ENCODE results near the gene SCARB1.

The SCARB1 gene

DNA sequence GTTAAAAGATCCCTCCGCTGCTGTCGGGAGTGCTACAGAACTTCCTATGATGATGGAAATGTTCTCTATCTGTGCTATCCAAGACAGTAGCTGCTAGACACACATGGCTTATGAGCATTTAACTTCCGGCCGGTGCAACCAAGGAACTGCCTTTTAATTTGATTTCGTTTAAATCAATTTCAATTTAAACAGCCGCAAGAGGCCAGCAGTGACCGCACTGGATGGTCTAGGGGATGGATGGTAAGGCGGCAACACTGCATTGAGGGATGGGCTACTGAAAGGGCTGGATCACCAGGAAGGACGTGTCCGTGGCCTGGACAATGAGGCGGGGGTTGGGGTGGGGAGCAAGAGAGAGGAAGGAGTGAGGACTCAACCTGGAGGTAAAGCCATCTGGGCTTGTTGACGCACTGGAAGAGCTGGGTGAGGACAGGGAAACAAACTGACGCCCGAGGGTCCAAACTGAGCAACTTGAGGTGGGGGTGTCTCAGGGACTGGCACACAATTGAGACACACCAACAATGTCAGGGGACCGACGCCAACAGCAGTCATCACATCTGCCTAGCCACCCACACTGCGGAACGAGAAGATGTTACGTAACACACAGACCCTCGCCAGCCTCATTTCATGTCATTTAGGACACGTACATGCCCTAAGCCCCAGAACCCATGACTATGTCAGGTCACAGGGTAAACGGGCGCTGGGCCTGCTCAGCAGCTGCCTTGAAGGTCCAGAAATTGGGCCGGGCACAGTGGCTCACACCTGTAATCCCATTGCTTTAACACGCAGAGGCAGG, 57.6 kb downstream of the SCARB1 start:
- Mint-ChIP-seq H3K4me1 (ENCODE audit: low read depth) (peaks cover 12% of the 10 kb centered on the region), H3K27me3 (no peaks in the 10 kb centered on the region), H3K27ac (no peak overlapping the region), H3K36me3 (ENCODE audit: low read depth) (peaks cover 100% of the 10 kb centered on the region), H3K9me3 (no peaks in the 10 kb centered on the region), H3K4me3 (no peak overlapping the region)
- intact Hi-C loops (cut with micrococcal nuclease), result no loop called here

DNA sequence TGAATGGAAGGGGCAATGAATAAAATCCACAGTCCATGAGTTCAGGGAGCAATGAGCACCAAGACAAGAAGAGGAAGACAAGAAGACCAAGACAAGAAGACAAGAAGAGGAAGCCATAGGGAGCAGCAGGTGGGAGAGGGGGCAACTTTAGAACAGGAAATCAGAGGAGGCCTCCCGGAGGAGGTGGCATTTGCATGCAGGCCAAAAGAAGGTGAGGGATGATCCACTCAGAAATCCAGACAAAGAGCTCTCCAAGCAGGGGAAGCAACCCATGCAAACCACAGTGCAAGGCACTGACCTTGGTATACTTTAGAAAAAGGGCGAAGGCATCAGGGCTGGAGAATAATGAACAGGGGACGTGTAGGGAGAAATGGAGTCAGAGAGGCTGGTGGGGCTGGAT, 58.6 kb downstream of the SCARB1 start:
- H3K27ac Mint-ChIP-seq, result peak overlapping the region; percentile 3
- peaks cover 100% of the 10 kb centered on the region for H3K36me3 Mint-ChIP-seq (ENCODE audit: low read depth)
- intact Hi-C loops (cut with micrococcal nuclease), result no loop called here
- no peaks in the 10 kb centered on the region for H3K27me3 Mint-ChIP-seq
- peaks cover 16% of the 10 kb centered on the region for H3K4me1 Mint-ChIP-seq (ENCODE audit: low read depth)
- no peak overlapping the region for H3K4me3 Mint-ChIP-seq
- H3K9me3 Mint-ChIP-seq, result no peaks in the 10 kb centered on the region

DNA sequence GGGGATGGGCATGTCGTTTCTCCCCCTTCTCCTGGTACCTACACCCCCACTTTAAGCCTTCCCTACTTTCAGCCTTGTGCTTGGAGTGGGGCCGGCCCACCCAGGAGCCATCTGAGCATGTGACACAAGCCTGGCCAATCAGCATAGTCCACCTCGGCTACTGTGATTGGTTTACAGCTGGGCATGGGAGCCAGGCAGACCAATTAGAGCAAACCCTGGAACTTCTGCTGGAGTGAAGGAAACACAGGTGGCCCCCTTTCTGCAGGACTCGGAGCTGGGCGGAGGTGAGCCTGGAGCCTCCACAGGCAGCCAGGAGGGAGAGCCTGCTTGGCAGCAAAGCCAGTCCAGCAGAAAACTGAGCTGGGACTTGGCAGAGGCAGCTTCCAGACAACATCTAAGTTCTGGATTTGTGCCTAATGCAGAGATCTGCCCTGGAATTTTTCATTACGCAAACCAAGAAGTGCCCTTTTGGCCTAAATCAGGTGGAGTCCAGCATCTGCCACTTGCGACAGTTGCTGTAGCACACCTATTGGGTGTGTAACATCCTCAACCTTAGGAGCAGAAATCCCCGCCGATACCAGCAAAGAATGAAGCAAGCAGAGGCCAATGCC, 59.5 kb downstream of the SCARB1 start:
- H3K36me3 Mint-ChIP-seq (ENCODE audit: low read depth), result peaks cover 100% of the 10 kb centered on the region
- peaks cover 16% of the 10 kb centered on the region for H3K4me1 Mint-ChIP-seq (ENCODE audit: low read depth)
- H3K27ac Mint-ChIP-seq, result no peak overlapping the region
- no peak overlapping the region for H3K4me3 Mint-ChIP-seq
- H3K9me3 Mint-ChIP-seq, result no peaks in the 10 kb centered on the region
- no peaks in the 10 kb centered on the region for H3K27me3 Mint-ChIP-seq
- intact Hi-C loops (cut with micrococcal nuclease), result no loop called here

DNA sequence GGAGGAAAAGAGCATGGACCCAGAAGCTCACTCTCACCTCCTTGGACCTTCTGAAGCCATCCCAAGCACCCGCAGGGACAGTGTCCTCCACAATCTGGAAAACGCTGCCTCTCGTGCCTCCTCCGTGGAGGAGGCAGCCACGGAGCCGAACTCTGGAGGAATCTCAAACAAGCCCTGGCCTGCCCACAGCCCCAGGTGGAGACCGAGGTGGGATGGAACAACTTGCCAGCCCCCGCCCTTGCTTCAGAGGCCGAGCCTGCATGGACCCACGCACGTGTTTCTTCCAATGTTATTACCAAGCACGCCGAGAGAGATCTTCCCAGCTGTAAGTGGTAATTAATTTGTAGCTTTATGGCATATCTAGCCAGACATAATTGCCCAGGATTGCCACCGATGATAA, 61.3 kb downstream of the SCARB1 start:
- no peak overlapping the region for H3K27ac Mint-ChIP-seq
- H3K4me1 Mint-ChIP-seq (ENCODE audit: low read depth), result peaks cover 24% of the 10 kb centered on the region
- H3K9me3 Mint-ChIP-seq, result no peaks in the 10 kb centered on the region
- H3K27me3 Mint-ChIP-seq, result no peaks in the 10 kb centered on the region
- H3K36me3 Mint-ChIP-seq (ENCODE audit: low read depth), result peaks cover 100% of the 10 kb centered on the region
- intact Hi-C loops (cut with micrococcal nuclease), result no loop called here
- H3K4me3 Mint-ChIP-seq, result no peak overlapping the region

DNA sequence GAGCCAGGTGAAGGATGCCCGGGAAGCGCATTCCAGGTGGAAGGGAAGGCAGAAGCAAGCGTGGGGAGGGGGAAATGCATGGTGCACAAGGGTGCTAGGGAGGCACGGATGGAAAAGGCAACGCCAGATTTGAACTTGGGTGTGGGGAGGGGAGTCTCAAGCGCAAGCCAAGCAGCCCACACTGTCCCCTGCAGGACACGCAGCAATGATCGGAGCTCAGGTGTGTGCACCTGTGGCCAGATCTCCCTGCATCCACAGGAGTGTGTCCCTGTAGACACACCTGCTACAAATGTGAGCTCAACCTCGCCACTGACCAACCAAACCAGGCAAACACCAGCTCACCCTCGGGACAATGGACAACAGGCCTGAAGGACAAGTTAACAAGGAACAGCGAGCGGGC, 63.2 kb downstream of the SCARB1 start:
- H3K27ac Mint-ChIP-seq, result no peak overlapping the region
- peaks cover 100% of the 10 kb centered on the region for H3K36me3 Mint-ChIP-seq (ENCODE audit: low read depth)
- no peak overlapping the region for H3K4me3 Mint-ChIP-seq
- no peaks in the 10 kb centered on the region for H3K9me3 Mint-ChIP-seq
- intact Hi-C loops (cut with micrococcal nuclease), result no loop called here
- no peaks in the 10 kb centered on the region for H3K27me3 Mint-ChIP-seq
- H3K4me1 Mint-ChIP-seq (ENCODE audit: low read depth), result peaks cover 34% of the 10 kb centered on the region

DNA sequence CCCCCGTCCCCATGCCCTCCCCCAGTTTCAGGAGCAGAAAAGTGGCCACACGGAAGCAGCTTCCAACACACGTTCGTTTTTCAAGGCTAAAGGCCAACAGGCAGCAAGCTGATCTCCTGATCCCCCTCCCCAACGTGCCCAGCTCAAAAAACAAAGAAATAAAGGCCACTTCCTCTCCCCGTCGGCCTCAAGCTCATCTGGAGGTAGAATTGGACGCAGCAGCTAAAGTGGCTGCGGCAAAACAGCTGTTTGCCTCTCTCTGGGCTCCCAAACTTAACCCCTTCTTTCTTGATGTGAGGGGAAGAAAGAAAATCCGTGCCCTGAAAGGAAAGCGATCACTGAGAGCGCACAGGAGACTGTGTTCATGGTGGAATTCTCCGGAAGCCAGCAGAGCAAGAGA, 66.3 kb downstream of the SCARB1 start:
- no peaks in the 10 kb centered on the region for H3K27me3 Mint-ChIP-seq
- peaks cover 100% of the 10 kb centered on the region for H3K36me3 Mint-ChIP-seq (ENCODE audit: low read depth)
- H3K4me1 Mint-ChIP-seq (ENCODE audit: low read depth), result peaks cover 23% of the 10 kb centered on the region
- no peak overlapping the region for H3K4me3 Mint-ChIP-seq
- no peaks in the 10 kb centered on the region for H3K9me3 Mint-ChIP-seq
- peak overlapping the region; percentile 73 for H3K27ac Mint-ChIP-seq
- intact Hi-C loops (cut with micrococcal nuclease), result no loop called here

DNA sequence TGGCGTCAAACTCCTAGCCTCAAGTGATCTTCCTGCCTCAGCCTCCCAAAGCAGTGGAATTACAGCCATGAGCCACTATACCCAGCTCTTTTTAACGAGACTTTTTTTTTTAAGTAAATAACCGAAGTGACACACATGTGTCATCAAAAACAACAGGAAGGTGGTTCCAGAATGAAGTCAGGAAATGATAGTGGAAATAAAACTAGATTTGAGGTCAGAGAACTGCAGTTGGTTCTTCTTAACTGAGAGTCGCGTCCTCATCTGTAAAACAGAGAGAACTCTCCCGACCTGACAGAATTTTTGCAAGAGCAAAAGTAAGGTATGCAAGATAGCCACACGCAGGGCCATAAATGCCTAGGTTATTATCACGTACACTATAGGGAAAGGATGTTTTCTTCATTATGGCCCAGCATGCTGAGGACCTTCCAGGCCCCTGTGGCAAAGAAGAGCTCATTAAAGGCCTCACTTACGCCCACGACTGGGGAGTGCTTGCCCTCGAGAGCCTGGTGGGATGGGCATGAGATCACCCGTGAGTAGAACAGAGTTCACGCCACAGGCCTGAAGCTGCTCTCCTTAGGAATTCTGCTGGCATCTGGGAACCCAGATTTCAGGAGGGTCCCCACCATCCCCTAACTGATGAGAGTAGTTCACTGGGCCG, 67.2 kb downstream of the SCARB1 start:
- H3K4me3 Mint-ChIP-seq, result no peak overlapping the region
- no peaks in the 10 kb centered on the region for H3K9me3 Mint-ChIP-seq
- H3K36me3 Mint-ChIP-seq (ENCODE audit: low read depth), result peaks cover 100% of the 10 kb centered on the region
- H3K4me1 Mint-ChIP-seq (ENCODE audit: low read depth), result peaks cover 23% of the 10 kb centered on the region
- intact Hi-C loops (cut with micrococcal nuclease), result no loop called here
- no peaks in the 10 kb centered on the region for H3K27me3 Mint-ChIP-seq
- H3K27ac Mint-ChIP-seq, result peak overlapping the region; percentile 73

DNA sequence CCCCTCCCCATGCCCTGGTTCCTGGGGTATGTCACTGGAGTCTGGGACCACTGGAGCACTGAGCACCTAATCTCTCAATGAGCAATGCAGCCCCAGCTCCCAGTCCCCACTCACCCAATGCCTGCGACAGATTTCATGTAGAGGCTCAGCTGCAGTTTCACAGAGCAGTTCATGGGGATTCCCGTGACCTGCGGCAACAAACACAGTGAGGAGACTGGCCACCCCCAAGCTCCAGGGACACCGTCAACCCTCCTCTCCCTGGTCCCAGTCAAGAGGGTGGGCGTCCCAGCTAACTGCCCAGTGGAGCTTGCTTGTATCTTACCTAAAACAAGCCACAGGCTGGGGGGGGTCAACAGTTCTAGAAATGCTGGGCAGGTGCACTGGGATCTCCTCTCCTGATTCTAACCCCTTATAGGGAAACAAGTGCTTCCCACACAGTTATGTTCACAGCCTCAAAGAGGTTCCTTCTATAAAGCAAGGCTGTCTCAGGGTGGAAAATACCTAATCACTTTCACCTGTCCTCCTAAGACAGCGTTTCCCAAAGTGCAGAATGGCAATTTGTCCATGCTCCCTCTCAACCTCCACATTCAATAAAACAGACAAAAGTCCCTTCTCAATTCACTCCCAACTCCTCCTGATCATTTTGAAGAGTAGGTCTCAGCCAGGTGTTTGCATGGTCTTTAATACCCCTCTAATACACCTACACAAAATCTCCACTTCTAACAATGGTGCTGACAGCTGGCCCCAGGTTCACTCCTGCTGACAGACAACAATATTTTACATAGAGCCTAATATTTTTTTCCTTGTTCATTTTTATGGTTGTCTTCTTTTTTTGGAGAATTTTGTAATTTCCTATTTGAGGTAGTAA, 68.3 kb downstream of the SCARB1 start:
- H3K27me3 Mint-ChIP-seq, result no peaks in the 10 kb centered on the region

DNA sequence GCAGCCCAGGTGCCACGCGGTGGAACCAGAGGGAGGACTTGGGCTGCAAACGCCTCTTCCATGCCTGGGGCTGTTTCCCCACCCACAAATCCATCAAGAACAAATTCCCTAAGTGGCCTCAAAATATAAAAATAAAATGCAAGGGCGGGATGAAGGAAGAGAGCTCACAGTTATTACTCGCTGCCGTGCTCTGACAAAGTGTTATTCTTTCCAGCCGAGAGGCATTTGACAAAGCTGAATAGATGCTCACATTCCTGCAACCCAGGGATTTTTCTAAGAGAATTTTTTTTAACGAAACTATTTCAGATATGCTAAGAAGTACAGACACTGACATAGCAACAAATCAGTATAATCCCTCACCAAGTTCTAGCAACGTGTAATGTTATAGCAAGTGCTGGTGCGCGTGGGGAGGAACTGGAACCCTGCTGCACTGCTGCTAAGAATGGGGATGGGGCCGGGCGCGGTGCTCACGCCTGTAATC, 70.7 kb downstream of the SCARB1 start:
- H3K27me3 Mint-ChIP-seq, result no peaks in the 10 kb centered on the region
- H3K36me3 Mint-ChIP-seq (ENCODE audit: low read depth), result peaks cover 100% of the 10 kb centered on the region
- no peak overlapping the region for H3K4me3 Mint-ChIP-seq

More for the DNA sequence above, 68.3 kb downstream of the SCARB1 start:
- Mint-ChIP-seq H3K4me3 (no peak overlapping the region), H3K4me1 (ENCODE audit: low read depth) (peaks cover 20% of the 10 kb centered on the region), H3K9me3 (no peaks in the 10 kb centered on the region), H3K36me3 (ENCODE audit: low read depth) (peaks cover 100% of the 10 kb centered on the region), H3K27ac (no peak overlapping the region)
- intact Hi-C loops (cut with micrococcal nuclease), result no loop called here

DNA sequence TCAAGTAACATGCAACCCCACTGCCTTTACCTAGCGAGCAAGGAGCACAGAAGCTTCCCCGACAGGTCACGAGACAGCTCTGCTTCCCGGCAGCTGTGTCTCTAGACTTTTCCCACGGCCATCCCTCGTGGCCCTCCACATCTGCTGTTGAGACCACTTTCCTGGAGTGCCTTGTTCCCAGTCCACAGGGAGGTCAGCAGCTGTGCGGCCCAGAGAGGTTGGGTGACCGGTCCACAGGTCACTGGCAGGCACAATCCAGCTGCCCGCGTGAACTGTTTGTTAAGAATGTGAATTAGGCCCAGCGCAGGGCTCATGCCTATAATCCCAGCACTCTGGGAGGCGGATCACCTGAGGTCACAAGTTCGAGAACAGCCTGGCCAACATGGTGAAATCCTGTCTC, 71.5 kb downstream of the SCARB1 start:
- Mint-ChIP-seq H3K27ac (no peak overlapping the region), H3K9me3 (no peaks in the 10 kb centered on the region), H3K4me3 (no peak overlapping the region), H3K27me3 (no peaks in the 10 kb centered on the region), H3K36me3 (ENCODE audit: low read depth) (peaks cover 99% of the 10 kb centered on the region), H3K4me1 (ENCODE audit: low read depth) (peaks cover 13% of the 10 kb centered on the region)
- intact Hi-C loops (cut with micrococcal nuclease), result no loop called here

More for the DNA sequence above, 70.7 kb downstream of the SCARB1 start:
- H3K4me1 Mint-ChIP-seq (ENCODE audit: low read depth), result peaks cover 17% of the 10 kb centered on the region
- no peaks in the 10 kb centered on the region for H3K9me3 Mint-ChIP-seq
- no peak overlapping the region for H3K27ac Mint-ChIP-seq
- intact Hi-C loops (cut with micrococcal nuclease), result no loop called here

DNA sequence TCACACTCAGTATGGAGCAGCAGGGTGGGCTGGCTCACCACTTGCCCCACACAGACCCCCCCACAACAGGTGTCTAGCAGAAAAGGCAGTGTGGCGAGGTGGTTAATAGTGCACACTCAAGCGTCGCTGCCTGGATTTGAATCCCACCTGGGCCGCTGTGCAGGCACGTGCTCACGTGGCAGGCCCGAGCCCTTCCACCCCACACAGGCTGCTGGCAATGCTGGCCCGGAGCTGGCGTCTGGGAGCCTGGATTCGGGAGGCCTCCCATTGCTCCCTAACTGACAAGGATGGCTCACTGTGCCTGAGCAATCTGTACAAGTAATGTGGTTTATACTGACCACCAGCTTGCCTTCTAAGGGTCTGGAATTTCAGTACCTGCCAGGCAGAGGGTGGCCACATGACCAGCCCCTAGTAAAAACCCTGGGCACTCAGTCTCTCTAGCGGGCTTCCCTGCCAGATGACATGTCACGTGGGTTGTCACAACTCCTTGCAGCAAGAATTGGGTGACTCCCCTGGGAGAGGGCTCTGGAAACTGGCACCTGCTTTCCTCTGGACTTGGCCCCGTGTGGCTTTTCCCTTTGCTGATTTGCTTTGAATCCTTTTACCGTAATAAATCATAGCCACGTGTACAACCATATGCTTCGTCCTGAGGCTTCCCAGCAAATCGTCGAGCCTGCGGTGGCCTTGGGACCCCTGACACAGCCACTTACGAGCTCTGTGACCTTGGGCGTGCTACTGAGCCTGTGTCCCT, 72.8 kb downstream of the SCARB1 start:
- Mint-ChIP-seq H3K27me3 (no peaks in the 10 kb centered on the region), H3K4me1 (ENCODE audit: low read depth) (peaks cover 6% of the 10 kb centered on the region), H3K36me3 (ENCODE audit: low read depth) (peaks cover 99% of the 10 kb centered on the region), H3K4me3 (no peak overlapping the region), H3K27ac (no peak overlapping the region), H3K9me3 (no peaks in the 10 kb centered on the region)
- intact Hi-C loops (cut with micrococcal nuclease), result no loop called here

DNA sequence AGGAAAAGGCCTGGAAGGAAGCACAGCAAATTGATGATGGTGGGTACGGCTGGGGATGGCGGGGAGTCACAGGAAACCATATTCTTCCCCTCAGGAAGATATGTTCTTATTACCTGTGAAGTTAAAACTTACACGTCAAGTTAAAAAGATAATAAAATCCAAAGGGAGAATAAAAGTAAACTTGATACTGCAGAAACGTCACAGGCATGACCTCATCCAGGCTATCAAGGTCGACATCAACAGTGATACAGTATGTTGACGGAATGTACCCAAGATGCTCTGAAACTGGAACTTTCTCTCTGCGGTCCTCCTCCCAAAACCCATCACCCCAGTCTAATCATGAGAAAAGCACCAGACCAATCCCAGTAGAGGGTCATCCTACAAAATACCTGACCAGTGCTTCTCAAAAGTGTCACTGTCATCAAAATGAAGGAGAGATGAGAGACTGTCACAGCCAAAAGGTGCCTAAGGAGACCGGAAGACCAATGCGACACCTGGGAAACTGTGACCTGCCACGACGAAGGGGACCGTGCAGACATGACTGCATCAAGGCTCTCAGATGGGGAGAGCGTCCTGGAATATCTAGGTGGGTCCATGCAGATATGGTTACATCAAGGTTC, 74.6 kb downstream of the SCARB1 start:
- H3K9me3 Mint-ChIP-seq, result no peaks in the 10 kb centered on the region

More for the DNA sequence above, 74.6 kb downstream of the SCARB1 start:
- Mint-ChIP-seq H3K36me3 (ENCODE audit: low read depth) (peaks cover 99% of the 10 kb centered on the region), H3K4me1 (ENCODE audit: low read depth) (peaks cover 6% of the 10 kb centered on the region), H3K27me3 (no peaks in the 10 kb centered on the region), H3K4me3 (no peak overlapping the region), H3K27ac (no peak overlapping the region)
- intact Hi-C loops (cut with micrococcal nuclease), result no loop called here
